ENCODE measurements around the gene GRK5. TPM values are rescaled to one million over a fixed set of nuclear protein-coding genes. Genes with fewer than 3 reads are reported as not detected.

Gene GRK5
- total RNA-seq, 1 experiment from 2014 or later = 0.82 TPM

GRCh38 chr10:119419931-119420330 is 212.6 kb downstream of the GRK5 start:
- intact Hi-C loops (cut with micrococcal nuclease) = no loop called here

GRCh38 chr10:119420950-119421875 is 213.8 kb downstream of the GRK5 start:
- TF ChIP-seq CTCF (IDR thresholded peaks at IDR 0.05; ENCODE audit: unreplicated experiment) = no peak
- peaks cover 8% of the 10 kb centered on the region for H3K36me3 Mint-ChIP-seq (ENCODE audit: insufficient read depth, unreplicated experiment)
- no peaks in the 10 kb centered on the region for H3K4me1 Mint-ChIP-seq (ENCODE audit: insufficient read depth, unreplicated experiment)
- H3K4me3 Mint-ChIP-seq (ENCODE audit: unreplicated experiment) = no peak overlapping the region
- DNase-seq (ENCODE audit: unreplicated experiment) = no peak
- no peak overlapping the region for H3K27ac Mint-ChIP-seq (ENCODE audit: low read depth, unreplicated experiment)
- CTCF ChIA-PET = interaction anchor here (0.6 to 8.6 kb wide), 4 partner anchors 24 to 222 kb away, joined by 7 to 116 read pairs (median 11); no protein-coding TSS in a partner anchor
- intact Hi-C loops (cut with micrococcal nuclease) = no loop called here
- BruUV-seq (replicated peaks) = no TSS peak
- H3K27me3 Mint-ChIP-seq (ENCODE audit: insufficient read depth, unreplicated experiment) = no peaks in the 10 kb centered on the region
- POLR2A ChIA-PET = no interaction called here
- H3K9me3 Mint-ChIP-seq (ENCODE audit: unreplicated experiment) = no peaks in the 10 kb centered on the region

More at GRCh38 chr10:119419931-119420330, 212.6 kb downstream of the GRK5 start:
- no peak for DNase-seq (ENCODE audit: unreplicated experiment)
- no TSS peak for BruUV-seq (replicated peaks)
- Mint-ChIP-seq H3K9me3 (ENCODE audit: unreplicated experiment) (no peaks in the 10 kb centered on the region), H3K27me3 (ENCODE audit: insufficient read depth, unreplicated experiment) (no peaks in the 10 kb centered on the region), H3K36me3 (ENCODE audit: insufficient read depth, unreplicated experiment) (peaks cover 8% of the 10 kb centered on the region), H3K4me1 (ENCODE audit: insufficient read depth, unreplicated experiment) (no peaks in the 10 kb centered on the region), H3K4me3 (ENCODE audit: unreplicated experiment) (no peak overlapping the region), H3K27ac (ENCODE audit: low read depth, unreplicated experiment) (no peak overlapping the region)
- TF ChIP-seq CTCF (IDR thresholded peaks at IDR 0.05; ENCODE audit: unreplicated experiment) = no peak
- ChIA-PET CTCF (interaction anchor here (0.7 to 8.6 kb wide), 6 partner anchors 10 to 1108 kb away, joined by 3 to 116 read pairs (median 3); no protein-coding TSS in a partner anchor), POLR2A (no interaction called here)

GRCh38 chr10:119421891-119422681 is 214.7 kb downstream of the GRK5 start:
- no peak for DNase-seq (ENCODE audit: unreplicated experiment)
- Mint-ChIP-seq H3K36me3 (ENCODE audit: insufficient read depth, unreplicated experiment) (peaks cover 1% of the 10 kb centered on the region), H3K9me3 (ENCODE audit: unreplicated experiment) (no peaks in the 10 kb centered on the region), H3K27me3 (ENCODE audit: insufficient read depth, unreplicated experiment) (no peaks in the 10 kb centered on the region), H3K4me1 (ENCODE audit: insufficient read depth, unreplicated experiment) (no peaks in the 10 kb centered on the region), H3K27ac (ENCODE audit: low read depth, unreplicated experiment) (no peak overlapping the region), H3K4me3 (ENCODE audit: unreplicated experiment) (no peak overlapping the region)
- intact Hi-C loops (cut with micrococcal nuclease) = no loop called here
- ChIA-PET CTCF (interaction anchor here (1.4 to 2.3 kb wide), 4 partner anchors 24 to 223 kb away, joined by 3 to 11 read pairs (median 8); partner anchors contain the start of gene GRK5), POLR2A (no interaction called here)
- BruUV-seq (replicated peaks) = no TSS peak
- no peak for TF ChIP-seq CTCF (IDR thresholded peaks at IDR 0.05; ENCODE audit: unreplicated experiment)
